CD4-positive, alpha-beta T cell treated with Interleukin-10 for 1 hour (primary cell): ENCODE results near the gene OR6C6.
"Not testable (repeated sequence)": the region's sequence is repeated elsewhere in the genome, so short reads cannot be mapped to it uniquely, and the experiment has no call there.

ENCODE experiments used
- DNase-seq: peaks from one replicate; pipeline ENCODE4 v3.0.0-alpha.2; 2020

Gene OR6C6

DNA sequence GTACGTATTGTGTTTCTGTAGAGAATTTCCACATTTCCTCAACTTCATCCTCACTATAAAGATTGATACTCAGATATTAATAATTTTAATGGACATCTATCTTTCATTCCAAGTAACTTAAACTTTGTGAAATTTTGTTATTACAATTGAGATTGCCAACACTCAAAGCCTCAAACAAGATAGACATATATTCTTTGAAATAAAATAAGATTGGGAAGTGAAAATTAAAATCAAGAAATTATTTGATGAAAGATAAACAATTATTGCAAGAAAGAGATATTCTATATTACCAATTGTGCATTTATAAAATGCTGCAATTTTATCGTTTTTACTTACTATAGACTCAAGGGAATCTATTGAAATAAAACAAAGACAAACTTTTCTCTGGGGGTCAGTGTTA lies at the start of gene OR6C6:
OR6C6 (minus strand) TSS at position 101 of the 400 bp plus-strand sequence. CDS start 1,337 bp downstream, outside the sequence.
- DNase-seq = no peak

DNA sequence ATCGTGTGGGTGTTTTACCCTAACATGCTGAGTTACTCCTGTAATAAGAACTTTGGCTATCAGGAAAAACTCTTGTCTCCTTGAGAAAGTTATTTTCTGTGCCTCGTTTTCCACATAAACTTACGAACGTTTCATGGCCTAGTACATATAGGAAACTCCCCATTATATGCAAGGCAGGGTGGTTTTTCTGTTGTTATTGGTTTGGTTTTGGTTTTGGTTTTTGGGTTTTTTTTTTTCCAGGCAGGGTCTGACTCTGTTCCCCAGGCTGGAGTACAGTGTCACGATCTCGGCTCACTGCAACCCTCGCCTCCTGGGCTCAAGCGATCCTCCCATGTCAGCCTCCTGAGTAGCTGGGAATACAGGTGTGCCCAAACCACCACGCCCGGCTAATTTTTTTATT lies 39.6 kb upstream of the OR6C6 start:
- no peak for DNase-seq

DNA sequence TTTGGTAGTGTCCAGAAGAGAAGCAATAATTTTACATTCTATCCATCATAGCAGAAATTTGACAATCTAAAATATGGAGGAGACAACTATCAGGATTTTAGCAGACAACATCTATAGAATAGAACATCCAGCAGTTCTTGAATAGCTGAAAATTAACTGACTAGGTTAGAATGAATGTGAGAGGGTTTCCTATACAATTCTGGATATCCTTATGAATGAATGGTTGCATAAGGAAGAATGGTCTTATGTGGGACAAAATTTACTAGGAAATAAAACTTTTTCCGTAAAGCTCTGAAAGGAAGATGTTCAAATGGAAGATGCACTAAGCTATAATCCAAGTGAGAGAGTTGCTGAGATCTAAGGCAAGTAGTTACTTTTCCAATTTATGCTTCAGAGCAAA lies 34.1 kb upstream of the OR6C6 start, which contains the start of gene OR6C3:
OR6C3 (plus strand) TSS at position 301 of the 400 bp plus-strand sequence. CDS start 955 bp downstream, outside the sequence.
- no peak for DNase-seq

DNA sequence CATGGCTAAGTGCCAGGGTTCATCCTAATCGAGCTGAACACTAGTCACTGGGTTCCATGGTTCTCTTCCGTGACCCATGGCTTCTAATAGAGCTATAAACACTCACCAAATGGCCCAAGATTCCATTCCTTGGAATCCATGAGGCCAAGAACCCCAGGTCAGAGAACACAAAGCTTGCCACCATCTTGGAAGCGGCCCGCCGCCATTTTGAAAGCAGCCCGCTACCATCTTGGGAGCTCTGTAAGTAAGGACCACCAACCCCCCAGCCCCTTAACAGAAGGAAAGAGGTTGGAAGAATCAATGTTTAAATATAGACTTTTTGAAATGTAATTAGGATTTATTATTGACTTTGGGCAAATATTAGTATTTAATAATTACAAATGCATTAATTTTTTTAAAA lies 29.4 kb upstream of the OR6C6 start:
- DNase-seq = not testable (repeated sequence)

DNA sequence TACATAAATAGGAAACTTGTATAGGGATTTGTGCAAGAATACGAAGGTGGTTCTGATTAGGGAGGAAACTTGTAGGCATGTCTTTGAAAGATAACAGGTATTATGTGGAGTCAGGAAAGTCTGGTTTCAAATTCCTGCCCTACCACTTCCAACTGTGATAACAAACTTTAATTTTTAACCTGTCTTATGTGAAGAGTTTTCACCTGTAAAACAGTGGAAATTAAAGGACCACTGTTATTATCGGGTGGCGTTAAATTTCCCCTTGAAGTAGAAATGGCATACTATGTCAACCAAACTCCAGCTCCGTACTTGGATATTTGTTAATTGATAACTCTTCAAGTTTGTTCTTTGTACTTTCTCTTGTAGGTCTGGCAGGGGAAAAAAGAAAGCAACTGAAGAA lies 23.8 kb upstream of the OR6C6 start:
- DNase-seq = no peak

DNA sequence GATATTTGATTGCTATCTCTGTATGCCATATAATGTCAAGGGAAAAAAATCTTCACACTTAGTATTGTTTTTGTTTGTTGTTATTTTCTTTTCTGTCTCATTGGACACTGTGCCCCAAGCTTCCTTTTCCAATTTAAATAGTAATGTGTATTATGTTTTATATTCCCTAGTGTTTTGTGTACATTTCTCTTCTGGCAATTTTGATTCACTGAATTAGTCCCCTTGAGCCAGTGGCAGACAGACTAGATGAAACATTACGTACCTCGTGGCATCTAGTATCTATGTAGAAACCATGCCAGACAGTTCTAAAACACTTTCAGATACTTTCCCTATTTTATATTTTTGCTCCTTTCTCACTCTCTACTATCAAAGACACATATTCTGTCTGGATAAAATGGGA lies 17.7 kb upstream of the OR6C6 start, which contains the start of gene OR6C1:
OR6C1 (plus strand) TSS at position 301 of the 400 bp plus-strand sequence. CDS start 6,257 bp downstream, outside the sequence.
- no peak for DNase-seq

DNA sequence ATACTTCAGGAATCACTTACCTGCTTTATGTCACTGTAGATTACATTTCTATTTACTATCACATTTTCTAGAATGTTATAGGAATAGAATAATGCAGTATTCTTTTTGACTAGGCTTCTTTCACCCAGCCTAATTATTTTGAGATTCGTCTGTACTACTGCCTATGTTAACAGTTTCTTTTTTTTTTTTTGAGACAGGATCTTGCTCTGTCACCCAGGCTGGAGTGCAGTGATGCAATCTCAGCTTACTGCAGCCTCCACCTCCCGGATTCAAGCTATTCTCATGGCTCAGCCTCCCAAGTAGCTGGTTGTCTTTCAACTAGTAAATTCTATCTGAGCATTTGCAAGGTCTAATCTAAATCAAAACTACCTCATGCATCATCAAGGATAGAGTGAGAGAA lies 6.4 kb downstream of the OR6C6 start:
- DNase-seq = no peak

DNA sequence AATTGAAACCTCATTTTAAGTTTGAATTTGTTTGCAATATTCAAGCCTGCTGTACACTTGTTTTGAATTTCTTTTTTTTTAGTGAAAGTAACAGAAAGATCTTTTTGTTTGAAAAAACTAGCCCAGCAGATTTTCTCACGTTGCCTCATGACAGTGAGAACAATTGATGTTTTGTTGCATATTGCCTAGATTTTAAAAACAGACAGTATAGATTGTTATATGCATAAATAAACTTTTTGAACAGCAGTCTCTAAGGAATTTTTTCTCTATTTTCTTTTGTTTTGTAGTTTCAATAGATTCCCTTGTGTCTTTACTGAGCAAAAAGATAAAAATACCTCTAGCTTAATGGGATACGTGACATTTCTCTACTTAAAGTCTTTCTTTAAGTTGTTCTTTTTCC lies 15.4 kb downstream of the OR6C6 start:
- no peak for DNase-seq

DNA sequence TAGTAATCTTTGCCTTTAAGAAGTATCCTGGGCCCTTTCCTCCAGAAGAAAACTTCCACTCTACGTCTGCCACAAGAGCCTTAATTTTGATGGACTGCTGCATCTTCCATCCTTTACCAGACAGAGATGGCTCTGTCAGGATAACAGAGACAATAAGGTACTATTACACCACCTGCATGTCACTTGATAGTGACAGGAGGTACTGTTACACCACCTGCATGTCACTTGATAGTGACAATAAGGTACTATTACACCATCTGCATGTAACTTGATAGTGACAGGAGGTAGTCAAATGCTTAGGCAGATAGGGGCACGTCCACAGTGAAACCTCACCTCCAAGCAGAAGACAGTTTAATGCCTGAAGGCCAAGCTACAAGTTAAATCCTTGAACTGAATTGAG lies 38.1 kb downstream of the OR6C6 start:
- DNase-seq = no peak

DNA sequence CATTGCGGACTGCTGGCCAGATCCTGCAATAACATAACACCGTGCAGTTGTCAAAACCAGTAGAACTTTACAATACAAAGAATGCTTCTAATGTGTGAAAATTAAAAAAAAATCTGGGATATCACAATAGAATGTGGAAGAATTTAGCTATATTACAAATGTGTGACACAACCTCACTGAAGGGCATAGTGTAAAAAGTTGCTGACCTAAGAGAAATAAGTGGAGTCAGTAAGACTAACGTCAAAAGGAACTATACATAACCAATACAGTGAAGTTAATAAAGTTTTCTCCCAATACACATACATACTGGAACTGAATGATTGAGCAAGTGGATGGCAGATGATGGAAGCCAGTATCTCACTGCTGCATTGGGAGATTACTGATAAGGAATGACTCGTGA lies 39.5 kb downstream of the OR6C6 start:
- no peak for DNase-seq

DNA sequence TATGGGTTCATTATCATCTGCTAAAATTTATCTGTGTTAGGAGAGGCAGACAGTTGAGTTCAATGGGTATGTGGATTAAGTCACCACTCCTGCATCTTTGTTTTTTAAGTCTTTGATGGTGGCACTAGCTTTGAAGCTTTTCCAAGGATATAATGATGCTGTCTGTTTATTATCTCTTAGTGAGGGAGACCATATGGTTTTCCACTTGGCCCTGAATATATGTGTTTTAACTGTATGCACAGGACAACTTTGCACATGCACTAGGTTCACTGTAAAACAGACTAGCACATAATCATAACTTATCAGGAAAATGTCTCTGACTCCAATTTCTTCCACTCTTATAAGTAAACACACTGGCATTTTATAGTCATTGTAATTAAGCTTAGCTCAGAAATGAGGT lies 43.1 kb downstream of the OR6C6 start:
- no peak for DNase-seq

DNA sequence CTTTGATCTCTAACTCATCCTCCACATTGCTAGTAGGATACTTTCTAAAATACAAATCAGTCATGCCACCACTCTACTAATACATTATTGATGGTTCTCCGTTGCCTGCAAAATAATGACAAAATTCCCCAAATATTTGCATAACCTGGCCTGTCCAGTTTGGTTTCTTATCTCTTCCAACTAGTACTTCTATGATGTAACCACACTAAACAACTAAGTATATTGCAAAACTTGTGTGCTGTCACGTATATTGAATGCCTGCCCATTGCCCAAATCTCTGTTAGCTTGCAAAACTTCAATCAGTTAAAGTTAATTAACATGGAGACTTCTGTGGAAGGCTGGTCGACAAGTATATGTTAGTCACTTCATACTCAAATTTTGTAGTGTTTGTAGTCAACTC lies 45.4 kb downstream of the OR6C6 start:
- no peak for DNase-seq

DNA sequence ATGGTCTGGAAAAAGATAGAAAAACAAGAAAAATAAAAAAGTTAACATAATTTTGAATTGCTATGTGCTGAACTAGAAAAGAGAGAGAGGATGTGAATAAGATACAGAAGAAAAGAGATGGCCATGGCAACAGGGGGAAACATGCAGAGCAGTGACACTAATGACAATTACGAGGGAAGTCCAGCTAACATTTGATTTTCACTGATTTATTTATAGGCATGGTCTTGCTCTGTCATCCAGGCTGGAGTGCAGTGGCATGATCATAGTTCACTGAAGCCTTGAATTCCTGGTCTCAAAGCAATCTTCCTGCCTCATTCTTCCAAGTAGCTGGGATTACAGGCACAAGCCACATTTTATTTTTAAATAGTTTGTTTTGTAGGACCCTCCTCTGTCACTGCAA lies 50.2 kb downstream of the OR6C6 start:
- DNase-seq = no peak

DNA sequence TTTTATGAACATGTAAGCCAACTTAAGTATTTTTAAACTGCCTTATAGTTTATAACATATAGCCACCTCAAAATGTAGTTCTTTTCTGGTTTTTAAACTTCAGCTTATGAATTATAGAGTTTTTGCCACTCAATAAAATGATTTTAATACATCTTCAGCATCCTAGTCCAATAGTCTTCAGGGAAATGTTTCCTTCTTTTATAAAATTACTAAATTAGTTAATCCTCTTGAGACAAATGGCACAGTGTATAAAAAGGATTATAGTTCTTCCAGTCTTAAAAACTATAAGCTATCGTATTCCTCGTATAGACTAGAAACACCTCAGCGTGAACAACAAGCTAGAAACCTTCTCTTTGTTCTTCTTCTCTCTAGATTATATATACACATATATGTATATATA lies 52.1 kb downstream of the OR6C6 start, which contains the start of gene OR6C74:
OR6C74 (plus strand) TSS at position 301 of the 400 bp plus-strand sequence. CDS start 2,679 bp downstream, outside the sequence.
- no peak for DNase-seq
